ENCODE results near the gene FCER2. TPM values are rescaled to one million over a fixed set of nuclear protein-coding genes. Genes with fewer than 3 reads are reported as not detected.
"Not testable (repeated sequence)": the region's sequence is repeated elsewhere in the genome, so short reads cannot be mapped to it uniquely, and the experiment has no call there.

Gene FCER2
- total RNA-seq, 1 donor from 2014 or later = not detected

DNA sequence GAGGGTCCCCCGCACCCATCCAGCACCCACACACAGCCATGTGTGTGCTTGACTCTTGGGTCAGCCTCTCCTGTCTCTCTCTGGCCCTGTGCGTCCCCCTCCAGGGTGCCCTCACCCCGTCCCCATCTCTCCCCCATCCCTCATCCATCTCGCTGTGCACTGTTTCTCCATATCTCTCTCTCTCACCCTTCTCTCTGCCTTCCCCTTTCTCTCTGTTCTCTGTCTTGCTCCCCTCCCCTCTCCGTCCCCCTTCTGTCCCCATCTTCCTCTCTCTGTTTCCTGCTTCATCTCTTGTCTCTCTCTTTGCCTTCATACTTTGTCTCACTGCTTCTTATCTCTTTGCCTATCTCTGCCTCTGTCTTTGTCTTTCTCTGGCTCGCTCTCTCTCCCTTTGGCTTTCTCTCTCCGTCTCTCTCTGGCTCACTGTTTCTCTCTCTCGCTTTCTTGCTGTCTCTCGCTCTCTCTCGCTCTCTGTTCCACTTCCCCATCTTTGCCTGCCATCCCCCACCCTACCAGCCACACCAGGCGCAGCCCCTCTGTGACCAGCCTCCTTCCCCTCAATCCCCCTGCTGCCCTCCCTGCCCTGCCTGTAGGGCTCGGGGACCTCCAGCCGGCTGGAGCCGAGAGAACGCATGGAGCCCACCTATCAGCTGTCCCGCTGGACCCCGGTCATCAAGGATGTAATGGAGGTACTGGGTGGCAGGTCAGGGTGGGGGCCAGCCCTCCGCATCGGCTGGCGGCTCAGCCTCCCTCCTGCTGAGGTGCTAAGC is 56.1 kb downstream of the FCER2 start:
- Mint-ChIP-seq H3K27me3 (ENCODE audit: low read depth) (peaks cover 2% of the 10 kb centered on the region), H3K4me3 (no peak overlapping the region), H3K27ac (no peak overlapping the region)

DNA sequence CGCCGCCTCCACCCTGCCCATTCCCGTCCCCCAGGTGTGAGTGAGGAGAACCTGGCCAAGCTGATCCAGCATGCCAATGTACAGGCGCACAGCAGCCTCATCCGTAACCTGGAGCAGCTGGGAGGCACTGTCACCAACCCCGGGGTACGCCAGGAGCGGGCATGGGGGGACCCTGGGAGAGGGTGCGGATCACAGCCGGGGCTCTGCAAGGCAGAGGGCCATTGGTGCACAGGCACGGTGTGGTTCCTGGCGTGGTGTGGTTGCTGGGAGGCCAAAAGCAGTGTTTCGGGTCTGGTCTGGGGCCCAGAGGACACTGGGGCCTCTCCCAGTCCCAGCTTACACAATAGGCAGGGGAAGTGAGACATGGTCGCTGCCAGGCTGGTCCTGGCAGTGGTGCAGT is 56.8 kb downstream of the FCER2 start:
- Mint-ChIP-seq H3K36me3 (peaks cover 4% of the 10 kb centered on the region), H3K4me3 (no peak overlapping the region), H3K9me3 (no peaks in the 10 kb centered on the region), H3K4me1 (no peaks in the 10 kb centered on the region), H3K27ac (no peak overlapping the region), H3K27me3 (ENCODE audit: low read depth) (no peaks in the 10 kb centered on the region)
- no peak for DNase-seq (ENCODE audit: low spot score in 2 of 2, unreplicated experiment in 2 of 2)
- TF ChIP-seq, protein P1, sequence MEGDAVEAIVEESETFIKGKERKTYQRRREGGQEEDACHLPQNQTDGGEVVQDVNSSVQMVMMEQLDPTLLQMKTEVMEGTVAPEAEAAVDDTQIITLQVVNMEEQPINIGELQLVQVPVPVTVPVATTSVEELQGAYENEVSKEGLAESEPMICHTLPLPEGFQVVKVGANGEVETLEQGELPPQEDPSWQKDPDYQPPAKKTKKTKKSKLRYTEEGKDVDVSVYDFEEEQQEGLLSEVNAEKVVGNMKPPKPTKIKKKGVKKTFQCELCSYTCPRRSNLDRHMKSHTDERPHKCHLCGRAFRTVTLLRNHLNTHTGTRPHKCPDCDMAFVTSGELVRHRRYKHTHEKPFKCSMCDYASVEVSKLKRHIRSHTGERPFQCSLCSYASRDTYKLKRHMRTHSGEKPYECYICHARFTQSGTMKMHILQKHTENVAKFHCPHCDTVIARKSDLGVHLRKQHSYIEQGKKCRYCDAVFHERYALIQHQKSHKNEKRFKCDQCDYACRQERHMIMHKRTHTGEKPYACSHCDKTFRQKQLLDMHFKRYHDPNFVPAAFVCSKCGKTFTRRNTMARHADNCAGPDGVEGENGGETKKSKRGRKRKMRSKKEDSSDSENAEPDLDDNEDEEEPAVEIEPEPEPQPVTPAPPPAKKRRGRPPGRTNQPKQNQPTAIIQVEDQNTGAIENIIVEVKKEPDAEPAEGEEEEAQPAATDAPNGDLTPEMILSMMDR (IDR thresholded peaks at IDR 0.05; ENCODE audit: unreplicated experiment) = no peak

More for the DNA sequence above, 56.1 kb downstream of the FCER2 start:
- TF ChIP-seq, protein P1 (IDR thresholded peaks at IDR 0.05; ENCODE audit: unreplicated experiment) = no peak
- Mint-ChIP-seq H3K36me3 (peaks cover 4% of the 10 kb centered on the region), H3K4me1 (no peaks in the 10 kb centered on the region), H3K9me3 (no peaks in the 10 kb centered on the region)
- DNase-seq (ENCODE audit: low spot score in 2 of 2, unreplicated experiment in 2 of 2) = no peak

DNA sequence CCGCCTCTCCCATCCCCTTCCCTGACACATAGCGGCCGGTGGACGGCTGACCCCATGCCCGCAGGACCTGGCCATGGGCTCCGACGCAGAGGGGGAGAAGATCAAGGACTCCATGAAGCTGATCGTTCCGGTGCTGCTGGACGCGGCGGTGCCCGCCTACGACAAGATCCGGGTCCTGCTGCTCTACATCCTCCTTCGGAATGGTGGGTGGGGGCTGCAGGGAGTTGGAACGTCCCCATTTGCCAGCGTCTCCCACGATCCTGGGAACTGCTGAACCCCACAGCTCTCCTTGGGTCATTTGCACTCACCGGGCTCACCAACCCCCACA is 57.4 kb downstream of the FCER2 start:
- Mint-ChIP-seq H3K4me3 (no peak overlapping the region), H3K9me3 (no peaks in the 10 kb centered on the region), H3K27me3 (ENCODE audit: low read depth) (no peaks in the 10 kb centered on the region), H3K4me1 (no peaks in the 10 kb centered on the region), H3K27ac (no peak overlapping the region), H3K36me3 (peaks cover 4% of the 10 kb centered on the region)
- DNase-seq (ENCODE audit: low spot score in 2 of 2, unreplicated experiment in 2 of 2) = no peak
- TF ChIP-seq, protein P1 (IDR thresholded peaks at IDR 0.05; ENCODE audit: unreplicated experiment) = no peak

DNA sequence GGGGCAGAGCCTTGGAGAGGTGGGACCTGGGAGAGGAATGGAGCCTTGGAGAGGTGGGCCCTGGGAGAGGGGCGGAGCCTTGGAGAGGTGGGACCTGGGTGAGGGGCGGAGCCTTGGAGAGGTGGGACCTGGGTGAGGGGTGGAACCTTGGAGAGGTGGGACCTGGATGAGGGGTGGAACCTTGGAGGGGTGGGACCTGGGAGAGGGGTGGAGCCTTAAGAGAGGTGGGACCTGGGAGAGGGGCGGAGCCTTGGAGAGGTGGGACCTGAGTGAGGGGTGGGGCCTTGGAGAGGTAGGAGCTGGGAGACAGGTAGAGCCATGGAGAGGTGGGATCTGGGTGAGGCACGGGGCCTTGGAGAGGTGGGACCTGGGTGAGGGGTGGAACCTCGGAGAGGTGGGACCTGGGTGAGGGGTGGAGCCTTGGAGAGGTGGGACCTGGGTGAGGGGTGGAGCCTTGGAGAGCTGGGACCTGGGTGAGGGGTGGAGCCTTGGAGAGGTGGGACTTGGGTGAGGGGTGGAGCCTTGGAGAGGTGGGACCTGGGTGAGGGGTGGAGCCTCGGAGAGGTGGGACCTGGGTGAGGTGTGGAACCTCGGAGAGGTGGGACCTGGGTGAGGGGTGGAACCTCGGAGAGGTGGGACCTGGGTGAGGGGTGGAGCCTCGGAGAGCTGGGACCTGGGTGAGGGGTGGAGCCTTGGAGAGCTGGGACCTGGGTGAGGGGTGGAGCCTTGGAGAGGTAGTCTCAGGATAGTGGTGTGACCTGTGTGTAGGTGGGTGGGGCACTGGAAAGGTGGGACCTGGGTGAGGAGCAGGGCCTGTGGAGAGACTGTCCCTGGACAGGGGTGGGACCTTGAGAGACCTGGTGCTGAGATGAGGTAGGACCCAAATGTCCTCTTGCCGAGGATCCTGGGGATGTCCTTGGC is 58.0 kb downstream of the FCER2 start:
- not testable (repeated sequence) for DNase-seq (ENCODE audit: low spot score in 2 of 2, unreplicated experiment in 2 of 2); H3K27me3 Mint-ChIP-seq (ENCODE audit: low read depth); H3K27ac Mint-ChIP-seq; H3K4me1 Mint-ChIP-seq; H3K9me3 Mint-ChIP-seq; H3K4me3 Mint-ChIP-seq; H3K36me3 Mint-ChIP-seq

DNA sequence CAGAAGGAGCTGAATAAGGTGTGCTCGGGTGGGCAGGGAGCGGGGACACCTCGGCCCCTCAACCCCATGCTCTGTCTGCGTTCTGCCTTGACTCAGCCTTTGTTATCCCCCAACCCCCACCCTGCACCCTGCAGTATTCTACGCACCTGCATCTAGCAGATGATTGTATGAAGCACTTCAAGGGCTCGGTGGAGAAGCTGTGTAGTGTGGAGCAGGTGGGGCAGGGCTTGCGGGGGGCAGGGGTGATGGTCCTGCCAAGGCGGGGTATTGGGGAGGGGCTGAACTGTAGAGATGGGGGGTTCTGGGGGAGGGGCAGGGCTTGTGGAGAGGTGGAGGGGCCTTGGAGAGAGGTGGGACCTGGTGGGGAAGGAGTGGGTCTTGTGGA is 58.9 kb downstream of the FCER2 start:
- DNase-seq (ENCODE audit: low spot score in 2 of 2, unreplicated experiment in 2 of 2) = no peak
- H3K27me3 Mint-ChIP-seq (ENCODE audit: low read depth) = peaks cover 3% of the 10 kb centered on the region
- TF ChIP-seq, protein P1 (IDR thresholded peaks at IDR 0.05; ENCODE audit: unreplicated experiment) = no peak
- peaks cover 4% of the 10 kb centered on the region for H3K36me3 Mint-ChIP-seq
- no peak overlapping the region for H3K27ac Mint-ChIP-seq
- H3K4me1 Mint-ChIP-seq = no peaks in the 10 kb centered on the region
- no peak overlapping the region for H3K4me3 Mint-ChIP-seq
- H3K9me3 Mint-ChIP-seq = no peaks in the 10 kb centered on the region
